D721Med (cell line): ENCODE measurements around the gene FAAP24.
"Not testable (repeated sequence)": the region's sequence is repeated elsewhere in the genome, so short reads cannot be mapped to it uniquely, and the experiment has no call there.

Experiments used
- DNase-seq: peaks from one replicate; pipeline ENCODE4 v3.0.0; 2011; ENCODE audit warnings: low spot score; ENCODE audit not compliant: insufficient read length
- FAIRE-seq: peaks from 2 replicates; lab custom pipeline; 2011; peaks lifted over from hg19 to GRCh38; lab: Jason Lieb, UNC
- CTCF ChIP-seq: IDR thresholded peaks from 2 replicates; pipeline ENCODE4 v1.5.1; 2012; ENCODE audit warnings: mild to moderate bottlenecking, control low read depth; ENCODE audit not compliant: insufficient read depth; ENCODE audit errors: missing control alignments

The FAAP24 gene

DNA sequence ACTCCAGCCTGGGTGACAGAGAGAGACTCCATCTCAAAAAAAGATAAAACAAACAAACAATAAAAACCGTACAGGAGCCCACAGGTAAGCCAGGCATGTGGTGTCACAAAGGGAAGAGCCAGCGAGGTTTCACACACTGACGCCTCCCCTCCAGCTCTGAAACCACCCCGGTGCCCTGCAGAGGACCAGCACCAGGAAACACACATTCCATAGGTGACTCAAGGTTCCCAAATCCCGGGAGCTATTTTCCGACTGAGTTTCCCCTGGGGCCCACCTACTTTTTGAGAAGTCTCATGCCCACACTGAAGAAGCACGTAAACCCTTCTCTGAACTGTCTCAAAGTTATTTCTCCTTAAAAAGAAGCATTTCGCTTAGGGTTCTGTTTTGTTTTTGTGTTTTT, 52.4 kb downstream of the FAAP24 start:
- no peak for TF ChIP-seq CTCF
- FAIRE-seq, result no peak

GRCh38 chr19:33025468-33026238, 53.6 kb downstream of the FAAP24 start:
- not testable (repeated sequence) for DNase-seq, FAIRE-seq

More for the DNA sequence above, 52.4 kb downstream of the FAAP24 start:
- no peak for DNase-seq

DNA sequence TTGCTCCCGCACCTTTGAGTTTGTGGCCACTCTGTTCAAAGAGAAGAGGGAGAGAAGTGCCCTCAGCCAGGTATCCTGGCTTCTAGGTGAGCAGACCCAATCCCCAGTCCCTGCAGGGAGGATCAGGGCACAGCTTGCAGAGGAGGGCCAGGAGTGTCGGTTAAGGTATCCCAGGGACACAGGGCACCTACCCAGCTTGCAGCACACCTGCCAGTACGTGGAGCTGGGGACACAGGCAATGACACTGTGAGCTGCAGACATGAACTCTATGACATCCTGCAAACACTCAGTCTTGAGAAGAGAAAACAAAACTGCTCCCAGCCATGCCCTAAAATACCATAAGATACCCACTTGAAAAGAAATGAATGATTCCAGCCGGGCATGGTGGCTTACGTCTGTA, 54.6 kb downstream of the FAAP24 start:
- FAIRE-seq, DNase-seq: not testable (repeated sequence)
